Small intestine (tissue), 7 donors: ENCODE results near the gene JUNB. TPM values are rescaled to one million over a fixed set of nuclear protein-coding genes. Genes with fewer than 3 reads are reported as not detected.
"Not testable (repeated sequence)": the region's sequence is repeated elsewhere in the genome, so short reads cannot be mapped to it uniquely, and the experiment has no call there.

Source experiments
- DNase-seq, 2 donors: peaks; one replicate each; pipeline versions ENCODE4 v3.0.0 to v3.0.0-alpha.2; 2013
- FAIRE-seq: peaks from 2 replicates; lab custom pipeline; 2012; peaks lifted over from hg19 to GRCh38; lab: Jason Lieb, UNC
- H3K27ac ChIP-seq, 3 donors: one replicate each; pipeline ENCODE4 v1.5.1; 2013; ENCODE audit warnings: low read length in 2 of 3, mild to moderate bottlenecking in 2 of 3, control low read depth in 1 of 3, inconsistent platforms in 1 of 3, low read depth in 1 of 3, moderate library complexity in 1 of 3
- H3K27me3 ChIP-seq, 3 donors: one replicate each; pipeline ENCODE4 v1.6.1; 2013; ENCODE audit warnings: low read length in 3 of 3, inconsistent platforms in 1 of 3; ENCODE audit not compliant: control insufficient read depth in 3 of 3, insufficient read depth in 3 of 3
- H3K36me3 ChIP-seq, 3 donors: one replicate each; pipeline ENCODE4 v1.6.1; 2013; ENCODE audit warnings: low read length in 3 of 3, inconsistent platforms in 1 of 3, low read depth in 1 of 3, mild to moderate bottlenecking in 1 of 3, moderate library complexity in 1 of 3; ENCODE audit not compliant: control insufficient read depth in 3 of 3, insufficient read depth in 2 of 3
- H3K4me1 ChIP-seq, 3 donors: one replicate each; pipeline ENCODE4 v1.6.1; 2013; ENCODE audit warnings: low read length in 2 of 3, inconsistent platforms in 1 of 3, low read depth in 1 of 3, mild to moderate bottlenecking in 1 of 3, moderate library complexity in 1 of 3; ENCODE audit not compliant: control insufficient read depth in 3 of 3, insufficient read depth in 2 of 3
- H3K4me3 ChIP-seq, 3 donors: one replicate each; pipeline ENCODE4 v1.5.1; 2013; ENCODE audit warnings: low read length in 3 of 3, control low read depth in 1 of 3, inconsistent platforms in 1 of 3, low read depth in 1 of 3, mild to moderate bottlenecking in 1 of 3, moderate library complexity in 1 of 3
- H3K9me3 ChIP-seq, 2 donors: one replicate each; pipeline ENCODE4 v1.6.1; 2013; ENCODE audit warnings: low read depth in 1 of 2, low read length in 1 of 2; ENCODE audit not compliant: control insufficient read depth in 2 of 2, insufficient read depth in 1 of 2
- WGBS, 3 donors: extraction: QIAGEN DNeasy Blood & Tissue Kit; methylation state at CpG; one replicate each; pipeline ENCODE4 v1.1.7; 2013; 5-methylcytosine and 5-hydroxymethylcytosine counted together
- polyA plus RNA-seq, 4 donors: library from polyadenylated mRNA; stranded (reverse) in 3 of 4; unstranded in 1 of 4; fragments of 200-250 nt in 3 of 4; fragments of 120-200 nt in 1 of 4; gene quantifications; one replicate each; pipeline versions ENCODE4 v1.2.1 to v1.2.3, GENCODE V29; 2013
- donor health status: healthy with polysubstance abuse.
- donor health status: control.
- donor health status: control.
- donor health status: Bipolar disorder and iron deficiency.
- donor health status: healthy.

JUNB gene
- polyA plus RNA-seq, 4 donors = 44.7 to 234 (median 135) TPM

GRCh38 chr19:12817188-12817587, 25.9 kb downstream of the JUNB start:
- DNase-seq, H3K9me3 ChIP-seq, H3K4me3 ChIP-seq, H3K27ac ChIP-seq, H3K4me1 ChIP-seq, FAIRE-seq, H3K27me3 ChIP-seq: not testable (repeated sequence)
- 90% methylated on average over 6 of the region's 6 CpGs for WGBS, 3 donors
- peaks cover 0 to 21% (median 0%) of the 10 kb centered on the region in 3 donors for H3K36me3 ChIP-seq

GRCh38 chr19:12817810-12818209, 26.5 kb downstream of the JUNB start:
- not testable (repeated sequence) for DNase-seq, H3K9me3 ChIP-seq, H3K27ac ChIP-seq, H3K4me1 ChIP-seq, H3K27me3 ChIP-seq, FAIRE-seq, H3K4me3 ChIP-seq
- H3K36me3 ChIP-seq = peaks cover 0 to 17% (median 0%) of the 10 kb centered on the region in 3 donors
- 91 to 96% (median 92%) methylated on average over 11 of the region's 11 CpGs for WGBS, 3 donors

GRCh38 chr19:12821761-12822160, 30.5 kb downstream of the JUNB start:
- Histone ChIP-seq H3K36me3 (no peaks in the 10 kb centered on the region), H3K9me3 (peaks cover 0 to 6% of the 10 kb centered on the region in 2 donors), H3K4me1 (peaks cover 0 to 6% (median 4%) of the 10 kb centered on the region in 3 donors), H3K27me3 (peaks cover 0 to 7% (median 0%) of the 10 kb centered on the region in 3 donors), H3K4me3 (no peak overlapping the region), H3K27ac (no peak overlapping the region)
- WGBS, 3 donors = 86 to 92% (median 91%) methylated on average over 2 of the region's 2 CpGs
- no peak for DNase-seq
- no peak for FAIRE-seq

- Histone ChIP-seq H3K27me3 (peaks cover 0 to 21% (median 3%) of the 10 kb centered on the region in 3 donors), H3K27ac (no peak overlapping the region), H3K36me3 (no peaks in the 10 kb centered on the region), H3K4me3 (no peak overlapping the region), H3K4me1 (peaks cover 0 to 6% (median 4%) of the 10 kb centered on the region in 3 donors), H3K9me3 (peaks cover 0 to 6% of the 10 kb centered on the region in 2 donors)
- WGBS, 3 donors = 6 to 9% (median 6%) methylated on average over 46 of the region's 46 CpGs
- FAIRE-seq (no peak), DNase-seq (peak in 1 of 2 donors; percentile 46)
Observed at GRCh38 chr19:12825254-12826131, 34.2 kb downstream of the JUNB start.

GRCh38 chr19:12828494-12828893, 37.2 kb downstream of the JUNB start:
- DNase-seq = peak; percentile 76
- no peak for FAIRE-seq
- Histone ChIP-seq H3K9me3 (no peaks in the 10 kb centered on the region), H3K4me3 (peak overlapping the region in 1 of 3 donors; percentile 6), H3K4me1 (peaks cover 0 to 12% (median 4%) of the 10 kb centered on the region in 3 donors), H3K36me3 (no peaks in the 10 kb centered on the region), H3K27ac (no peak overlapping the region), H3K27me3 (peaks cover 0 to 42% (median 18%) of the 10 kb centered on the region in 3 donors)
- WGBS, 3 donors = 2 to 7% (median 4%) methylated on average over 23 of the region's 23 CpGs

GRCh38 chr19:12833418-12833737, 42.1 kb downstream of the JUNB start:
- Histone ChIP-seq H3K36me3 (no peaks in the 10 kb centered on the region), H3K27ac (no peak overlapping the region), H3K4me3 (peak overlapping the region in 1 of 3 donors; percentile 56), H3K9me3 (peaks cover 0 to 5% of the 10 kb centered on the region in 2 donors), H3K27me3 (peaks cover 3 to 76% (median 51%) of the 10 kb centered on the region in 3 donors), H3K4me1 (peaks cover 0 to 7% (median 4%) of the 10 kb centered on the region in 3 donors)
- DNase-seq (no peak), FAIRE-seq (no peak)
- 0 to 4% (median 3%) methylated on average over 2 to 5 of the region's 5 CpGs for WGBS, 3 donors

- no peaks in the 10 kb centered on the region for H3K36me3 ChIP-seq
- peak; percentile 21 to 37 for DNase-seq
- peaks cover 3 to 77% (median 52%) of the 10 kb centered on the region in 3 donors for H3K27me3 ChIP-seq
- no peak for FAIRE-seq
- no peak overlapping the region for H3K27ac ChIP-seq
- H3K9me3 ChIP-seq = peaks cover 0 to 5% of the 10 kb centered on the region in 2 donors
- H3K4me1 ChIP-seq = peaks cover 0 to 7% (median 4%) of the 10 kb centered on the region in 3 donors
- H3K4me3 ChIP-seq = peak overlapping the region in 1 of 3 donors; percentile 56
- 1 to 6% (median 1%) methylated on average over 17 to 80 of the region's 87 CpGs for WGBS, 3 donors
Observed at GRCh38 chr19:12833738-12834565, 42.7 kb downstream of the JUNB start.

- peaks cover 0 to 7% (median 4%) of the 10 kb centered on the region in 3 donors for H3K4me1 ChIP-seq
- no peak within 1 kb of the TSS for H3K27ac ChIP-seq
- 9 to 16% (median 10%) methylated on average over 20 of the region's 20 CpGs for WGBS, 3 donors
- DNase-seq = no peak
- H3K27me3 ChIP-seq = peaks cover 3 to 83% (median 57%) of the 10 kb centered on the region in 3 donors
- peaks cover 0 to 5% of the 10 kb centered on the region in 2 donors for H3K9me3 ChIP-seq
- no peak for FAIRE-seq
- H3K36me3 ChIP-seq = no peaks in the 10 kb centered on the region
- peak within 1 kb of the TSS in 1 of 3 donors; percentile 56 for H3K4me3 ChIP-seq
Observed at GRCh38 chr19:12834566-12834943, 43.3 kb downstream of the JUNB start, which contains the start of gene RTBDN. Gene RTBDN (minus strand): TSS chr19:12834579. CDS start chr19:12829979, 4,600 bp downstream.
